Natural killer cell treated with Interleukin-12 subunit alpha and Interleukin-12 subunit beta and Interleukin-15 and Interleukin-18, amount 100 ng/mL, for 72 hours (primary cell): ENCODE results near the gene AKR7A3. TPM values are rescaled to one million over a fixed set of nuclear protein-coding genes. Genes with fewer than 3 reads are reported as not detected.
"Not testable (repeated sequence)": the region's sequence is repeated elsewhere in the genome, so short reads cannot be mapped to it uniquely, and the experiment has no call there.

ENCODE experiments used
- ATAC-seq, 2 donors: fragments of 150-1000 bp; cut with Tn5 transposase in 1 of 2; sonication (Bioruptor Pico), chemical (Tn5 transposase) in 1 of 2; 2 replicates each; pipeline ENCODE4 v1.10.0; 2021
- DNase-seq: peaks from one replicate; pipeline ENCODE4 v3.0.0; 2022; ENCODE audit warnings: low spot score
- H3K27ac Mint-ChIP-seq, 2 donors: 1 replicate in 1 of 2; 2 replicates in 1 of 2; pipeline ENCODE4 v1.8.0; 2022; ENCODE audit warnings: mixed read lengths in 2 of 2, mild to moderate bottlenecking in 1 of 2, moderate library complexity in 1 of 2
- H3K27me3 Mint-ChIP-seq, 2 donors: 1 replicate in 1 of 2; 2 replicates in 1 of 2; pipeline ENCODE4 v1.8.0; 2022; ENCODE audit warnings: mixed read lengths in 2 of 2
- H3K36me3 Mint-ChIP-seq: one replicate; pipeline ENCODE4 v1.8.0; 2022; ENCODE audit warnings: mixed read lengths
- H3K4me1 Mint-ChIP-seq, 2 donors: 1 replicate in 1 of 2; 2 replicates in 1 of 2; pipeline ENCODE4 v1.8.0; 2022; ENCODE audit warnings: low read depth in 2 of 2, mixed read lengths in 2 of 2, mild to moderate bottlenecking in 1 of 2
- H3K4me3 Mint-ChIP-seq: one replicate; pipeline ENCODE4 v1.8.0; 2022; ENCODE audit warnings: mixed read lengths
- H3K9me3 Mint-ChIP-seq: 2 replicates; pipeline ENCODE4 v1.8.0; 2022; ENCODE audit warnings: mixed read lengths
- total RNA-seq, 2 donors: library from RNA; stranded (reverse); gene quantifications; one replicate each; pipeline ENCODE4 v1.2.3, GENCODE V29; 2022

AKR7A3 gene
- total RNA-seq, 2 donors from 2014 or later: 0.43 to 2.0 TPM

DNA sequence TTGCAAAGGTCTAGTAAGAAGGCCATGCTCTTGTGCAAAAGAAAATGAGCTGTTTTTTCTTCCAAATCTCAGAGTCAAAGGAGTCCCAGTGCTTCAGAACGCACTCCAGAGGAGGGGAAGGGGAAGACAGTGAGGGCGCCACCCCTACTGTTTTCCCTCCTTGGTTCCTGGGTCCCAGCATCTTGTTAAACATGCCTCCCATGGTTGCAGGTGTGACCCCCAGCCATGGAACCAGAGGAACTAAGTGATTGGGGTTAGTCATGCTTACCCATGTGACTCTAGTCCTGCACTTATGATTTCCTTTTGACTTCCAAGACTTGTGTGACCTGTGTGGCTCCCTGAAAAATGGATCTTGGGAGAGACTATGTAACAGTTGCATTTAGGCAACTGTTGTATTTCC, 6.1 kb upstream of the AKR7A3 start:
- H3K27ac Mint-ChIP-seq: no peak overlapping the region
- H3K27me3 Mint-ChIP-seq: peaks cover 3% of the 10 kb centered on the region in 2 donors
- H3K4me3 Mint-ChIP-seq: no peak overlapping the region
- no peaks in the 10 kb centered on the region for H3K4me1 Mint-ChIP-seq
- peaks cover 9% of the 10 kb centered on the region for H3K9me3 Mint-ChIP-seq
- DNase-seq: no peak
- ATAC-seq: no peak
- peaks cover 20% of the 10 kb centered on the region for H3K36me3 Mint-ChIP-seq

DNA sequence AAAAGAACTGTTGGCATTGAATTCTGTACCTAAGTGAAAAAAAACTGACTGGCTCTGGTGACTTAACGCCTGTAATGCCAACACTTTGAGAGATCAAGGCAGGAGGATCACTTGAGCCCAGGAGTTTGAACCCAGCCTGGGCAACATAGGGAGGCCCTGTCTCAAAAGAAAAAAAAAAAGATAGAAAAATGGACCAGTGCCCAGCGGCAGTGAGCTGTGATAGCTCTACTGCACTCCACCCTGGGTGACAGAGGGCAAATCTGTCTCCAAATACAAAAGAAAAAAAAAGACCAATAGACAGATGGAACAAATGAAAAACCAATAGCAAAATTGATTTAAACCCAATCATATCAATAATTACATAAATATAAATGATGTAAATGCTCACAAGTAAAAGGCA, 674 bp upstream of the AKR7A3 start:
- H3K27ac Mint-ChIP-seq: no peak overlapping the region
- peaks cover 8 to 10% of the 10 kb centered on the region in 2 donors for H3K4me1 Mint-ChIP-seq
- H3K9me3 Mint-ChIP-seq: peaks cover 2% of the 10 kb centered on the region
- ATAC-seq (no peak), DNase-seq (no peak)
- H3K27me3 Mint-ChIP-seq: peaks cover 12 to 15% of the 10 kb centered on the region in 2 donors
- H3K4me3 Mint-ChIP-seq: peak overlapping the region; percentile 53
- H3K36me3 Mint-ChIP-seq: peaks cover 4% of the 10 kb centered on the region

DNA sequence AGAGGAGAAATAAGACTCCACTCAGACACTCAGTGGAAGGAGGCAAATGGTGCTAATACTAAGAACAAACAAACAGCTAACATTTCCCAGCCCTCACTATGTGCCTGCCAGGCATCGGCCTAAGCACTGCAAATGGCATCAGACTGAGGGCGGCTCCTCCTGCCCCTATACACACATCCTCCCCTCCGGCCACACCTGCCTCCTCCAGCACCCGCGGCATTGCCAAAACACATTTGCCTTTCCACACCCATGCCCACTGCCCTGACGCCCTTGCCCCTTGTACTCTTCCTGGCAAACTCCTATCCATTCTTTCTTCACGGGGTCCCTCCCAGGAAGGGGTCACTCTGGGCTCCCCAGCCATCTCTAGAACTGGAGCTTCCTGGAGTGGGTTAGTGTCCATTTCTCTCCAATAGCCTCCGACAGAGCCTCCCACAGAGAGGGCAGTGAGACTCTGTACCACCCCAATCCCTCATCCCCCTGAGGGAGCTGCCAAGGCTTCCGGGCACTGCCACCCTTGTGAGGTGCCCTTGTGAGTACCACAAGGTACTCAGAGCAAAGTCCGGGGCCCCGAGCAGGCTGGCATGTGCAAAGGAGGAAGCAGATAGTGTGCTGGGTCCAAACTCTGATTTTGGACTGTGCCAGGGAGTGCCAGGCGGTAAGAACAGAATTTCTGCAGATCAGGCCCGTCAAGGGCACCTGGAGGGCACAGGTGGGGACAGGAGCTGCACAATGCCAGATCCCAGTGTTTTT, 959 bp downstream of the AKR7A3 start:
- Mint-ChIP-seq H3K4me1 (peaks cover 8 to 10% of the 10 kb centered on the region in 2 donors), H3K36me3 (no peaks in the 10 kb centered on the region), H3K4me3 (peak overlapping the region; percentile 69), H3K27me3 (peaks cover 12 to 15% of the 10 kb centered on the region in 2 donors), H3K27ac (no peak overlapping the region), H3K9me3 (no peaks in the 10 kb centered on the region)
- no peak for ATAC-seq
- DNase-seq: no peak

- not testable (repeated sequence) for H3K27ac Mint-ChIP-seq, H3K9me3 Mint-ChIP-seq
These were observed 2.8 kb downstream of the AKR7A3 start for GRCh38 chr1:19285807-19286206.

GRCh38 chr1:19285366-19285765, 3.2 kb downstream of the AKR7A3 start:
- not testable (repeated sequence) for H3K4me3 Mint-ChIP-seq, H3K36me3 Mint-ChIP-seq, DNase-seq, H3K4me1 Mint-ChIP-seq, H3K9me3 Mint-ChIP-seq, ATAC-seq, H3K27ac Mint-ChIP-seq
- peaks cover 12 to 15% of the 10 kb centered on the region in 2 donors for H3K27me3 Mint-ChIP-seq

More at GRCh38 chr1:19285807-19286206, 2.8 kb downstream of the AKR7A3 start:
- not testable (repeated sequence) for ATAC-seq, H3K36me3 Mint-ChIP-seq, H3K4me1 Mint-ChIP-seq, H3K4me3 Mint-ChIP-seq, DNase-seq
- H3K27me3 Mint-ChIP-seq: peaks cover 12 to 15% of the 10 kb centered on the region in 2 donors

DNA sequence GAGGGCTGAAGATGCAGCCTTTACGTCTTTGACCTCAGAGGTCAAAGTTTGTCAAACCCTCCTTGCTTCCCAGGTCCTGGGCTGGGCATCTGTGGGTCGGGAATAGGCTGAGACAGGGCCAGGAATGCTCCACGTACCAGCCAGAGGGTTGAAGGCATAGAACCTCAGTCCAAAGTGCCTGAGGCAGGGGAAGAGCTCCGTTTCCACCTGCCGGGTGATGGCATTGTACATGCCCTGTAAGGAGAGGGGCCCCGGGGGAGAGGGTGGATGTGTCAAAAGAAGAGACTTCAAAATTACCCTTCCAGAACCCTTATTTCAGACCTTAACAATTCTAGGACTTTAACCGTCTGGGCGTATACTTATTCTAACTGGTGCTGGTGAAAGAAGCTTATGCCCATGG, 3.7 kb downstream of the AKR7A3 start:
- Mint-ChIP-seq H3K36me3 (no peaks in the 10 kb centered on the region), H3K27me3 (peaks cover 11 to 14% of the 10 kb centered on the region in 2 donors), H3K9me3 (no peaks in the 10 kb centered on the region), H3K4me1 (peaks cover 8 to 10% of the 10 kb centered on the region in 2 donors), H3K27ac (no peak overlapping the region), H3K4me3 (no peak overlapping the region)
- DNase-seq (no peak), ATAC-seq (no peak)

DNA sequence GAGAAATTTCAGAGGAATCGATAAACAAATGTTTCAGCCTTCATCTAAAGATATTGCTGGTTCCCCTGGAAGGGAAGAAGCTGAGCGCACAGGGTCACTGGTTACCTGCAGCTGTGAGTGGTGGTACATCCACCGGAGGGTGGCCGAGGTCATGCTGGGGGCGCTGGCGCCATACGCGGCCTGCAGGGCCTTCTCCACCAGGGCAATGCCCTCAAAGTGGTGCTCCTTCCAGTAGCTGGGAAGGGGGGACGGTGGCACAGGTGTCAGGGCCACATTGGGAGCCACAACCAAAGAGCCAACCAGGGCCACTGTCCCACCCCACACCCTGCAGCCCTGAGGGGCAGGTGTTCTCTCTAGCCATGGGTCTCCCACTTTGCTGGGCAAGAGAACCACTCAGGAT, 4.7 kb downstream of the AKR7A3 start:
- Mint-ChIP-seq H3K4me1 (peaks cover 5 to 6% of the 10 kb centered on the region in 2 donors), H3K27me3 (peaks cover 3 to 6% of the 10 kb centered on the region in 2 donors), H3K36me3 (no peaks in the 10 kb centered on the region), H3K4me3 (no peak overlapping the region), H3K9me3 (no peaks in the 10 kb centered on the region), H3K27ac (no peak overlapping the region)
- no peak for DNase-seq
- ATAC-seq: no peak

- Mint-ChIP-seq H3K4me1 (peaks cover 0 to 7% of the 10 kb centered on the region in 2 donors), H3K27ac (no peak overlapping the region), H3K9me3 (no peaks in the 10 kb centered on the region), H3K27me3 (peaks cover 8 to 12% of the 10 kb centered on the region in 2 donors), H3K4me3 (no peak overlapping the region), H3K36me3 (peaks cover 4% of the 10 kb centered on the region)
- ATAC-seq (no peak), DNase-seq (no peak)
These were observed 13.9 kb downstream of the AKR7A3 start for GRCh38 chr1:19274636-19275035.

GRCh38 chr1:19273844-19274531, 14.6 kb downstream of the AKR7A3 start:
- H3K27ac Mint-ChIP-seq, DNase-seq, H3K4me3 Mint-ChIP-seq, H3K36me3 Mint-ChIP-seq, H3K9me3 Mint-ChIP-seq, H3K4me1 Mint-ChIP-seq: not testable (repeated sequence)
- H3K27me3 Mint-ChIP-seq: peaks cover 8 to 12% of the 10 kb centered on the region in 2 donors
- peak; percentile 56 to 64 for ATAC-seq

DNA sequence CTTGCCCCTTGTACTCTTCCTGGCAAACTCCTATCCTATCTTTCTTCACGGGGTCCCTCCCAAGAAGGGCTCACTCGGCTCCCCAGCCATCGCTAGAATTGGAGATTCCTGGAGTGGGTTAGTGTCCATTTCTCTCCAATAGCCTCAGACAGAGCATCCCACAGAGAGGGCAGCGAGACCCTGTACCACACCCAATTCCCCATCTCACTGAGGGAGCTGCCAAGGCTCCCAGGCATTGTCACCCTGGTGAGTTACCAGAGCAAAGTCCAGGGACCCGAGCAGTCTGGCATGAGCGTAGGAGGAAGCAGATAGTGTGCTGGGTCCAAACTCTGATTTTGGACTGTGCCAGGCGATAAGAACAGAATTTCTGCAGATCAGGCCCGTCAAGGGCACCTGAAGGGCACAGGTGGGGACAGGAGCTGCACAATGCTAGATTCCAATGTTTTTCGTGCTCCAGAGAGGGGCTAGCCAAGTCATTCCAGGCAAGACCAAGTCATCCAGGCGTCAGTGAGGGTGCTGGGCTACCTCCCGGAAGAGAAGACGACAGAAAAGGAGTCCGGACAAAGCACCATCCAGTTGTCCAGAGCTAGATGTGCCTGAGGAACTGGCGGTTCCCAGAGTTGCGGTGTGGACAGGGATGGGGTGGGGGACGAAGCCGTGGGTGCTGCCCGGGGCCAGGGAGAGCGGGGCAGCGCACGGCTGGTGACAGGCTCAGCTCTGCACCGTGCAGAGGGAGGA, 15.3 kb downstream of the AKR7A3 start:
- H3K4me1 Mint-ChIP-seq: peaks cover 0 to 7% of the 10 kb centered on the region in 2 donors
- H3K36me3 Mint-ChIP-seq: peaks cover 4% of the 10 kb centered on the region
- H3K4me3 Mint-ChIP-seq: no peak overlapping the region
- H3K9me3 Mint-ChIP-seq: no peaks in the 10 kb centered on the region
- ATAC-seq (no peak), DNase-seq (no peak)
- H3K27ac Mint-ChIP-seq: no peak overlapping the region
- peaks cover 8 to 12% of the 10 kb centered on the region in 2 donors for H3K27me3 Mint-ChIP-seq

- Mint-ChIP-seq H3K27ac (no peak overlapping the region), H3K4me3 (no peak overlapping the region), H3K4me1 (peaks cover 0 to 7% of the 10 kb centered on the region in 2 donors), H3K36me3 (peaks cover 4% of the 10 kb centered on the region), H3K9me3 (no peaks in the 10 kb centered on the region), H3K27me3 (peaks cover 8 to 12% of the 10 kb centered on the region in 2 donors)
- DNase-seq: no peak
- no peak for ATAC-seq
These were observed 16.5 kb downstream of the AKR7A3 start for GRCh38 chr1:19272064-19272463.

DNA sequence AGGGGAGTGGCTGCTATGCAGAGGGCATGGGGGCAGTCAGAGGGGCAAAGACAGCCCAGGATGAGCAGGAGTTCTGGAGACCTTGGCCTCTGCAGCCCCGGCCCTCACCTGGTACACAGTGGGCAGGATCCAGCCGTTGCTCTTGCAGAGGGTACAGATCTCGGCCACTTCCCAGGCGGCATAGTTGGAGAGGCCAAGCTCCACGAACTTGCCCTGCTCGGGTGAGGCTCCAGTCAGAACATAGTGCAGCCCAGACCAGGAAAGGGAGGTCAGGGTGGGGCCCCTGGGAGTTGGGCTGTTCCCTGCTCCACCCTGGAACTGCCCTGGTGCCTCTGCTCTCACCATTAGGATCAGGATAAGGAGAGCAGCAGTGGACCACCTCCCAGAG, 18.2 kb downstream of the AKR7A3 start:
- H3K36me3 Mint-ChIP-seq, DNase-seq, H3K4me3 Mint-ChIP-seq, H3K27ac Mint-ChIP-seq, H3K9me3 Mint-ChIP-seq, H3K4me1 Mint-ChIP-seq: not testable (repeated sequence)
- peak in 1 of 2 donors; percentile 34 for ATAC-seq
- peaks cover 8 to 12% of the 10 kb centered on the region in 2 donors for H3K27me3 Mint-ChIP-seq

DNA sequence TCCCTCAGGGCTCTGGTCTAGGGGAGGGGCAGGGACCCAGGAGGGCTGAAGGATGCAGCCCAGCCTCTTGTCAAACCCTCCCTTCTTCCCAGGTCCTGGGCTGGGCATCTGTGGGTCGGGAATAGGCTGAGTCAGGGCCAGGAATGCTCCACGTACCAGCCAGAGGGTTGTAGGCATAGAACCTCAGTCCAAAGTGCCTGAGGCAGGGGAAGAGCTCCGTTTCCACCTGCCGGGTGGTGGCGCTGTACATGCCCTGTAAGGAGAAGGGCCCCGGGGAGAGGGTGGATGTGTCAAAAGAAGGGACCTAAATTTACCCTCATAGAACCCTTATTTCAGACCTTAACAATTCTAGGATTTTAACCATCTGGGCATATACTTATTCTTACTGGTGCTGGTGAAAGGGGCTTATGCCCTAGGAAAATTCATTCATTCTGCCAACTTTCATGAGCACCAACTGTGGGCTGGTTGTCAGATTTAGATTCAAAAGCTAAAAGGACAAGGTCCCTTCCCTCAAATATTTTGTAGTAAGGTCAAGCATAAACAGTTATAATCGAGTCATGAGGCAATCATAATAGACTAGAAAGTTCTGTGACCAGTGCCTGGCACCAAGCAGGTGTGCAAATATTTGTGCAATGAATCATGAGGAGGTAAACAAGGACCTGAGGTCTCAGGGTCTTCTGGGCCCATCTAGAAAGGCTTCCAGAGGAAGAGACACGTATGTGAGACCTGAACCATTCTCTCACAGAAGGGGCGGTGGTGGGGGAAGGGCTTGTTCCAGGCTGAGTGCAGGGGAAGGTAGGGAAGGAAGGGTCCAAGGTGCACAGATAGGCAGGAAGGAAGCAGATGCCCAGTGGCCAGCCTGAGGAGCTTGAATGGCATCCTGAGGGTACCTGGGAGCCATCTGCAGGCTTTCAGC, 18.9 kb downstream of the AKR7A3 start:
- H3K27me3 Mint-ChIP-seq: peaks cover 8 to 11% of the 10 kb centered on the region in 2 donors
- DNase-seq: not testable (repeated sequence)

More for the DNA sequence above, 18.9 kb downstream of the AKR7A3 start:
- not testable (repeated sequence) for H3K4me3 Mint-ChIP-seq, H3K36me3 Mint-ChIP-seq, H3K4me1 Mint-ChIP-seq, H3K27ac Mint-ChIP-seq, H3K9me3 Mint-ChIP-seq, ATAC-seq
